ENCODE results near the gene TAX1BP1.

TAX1BP1 gene

DNA sequence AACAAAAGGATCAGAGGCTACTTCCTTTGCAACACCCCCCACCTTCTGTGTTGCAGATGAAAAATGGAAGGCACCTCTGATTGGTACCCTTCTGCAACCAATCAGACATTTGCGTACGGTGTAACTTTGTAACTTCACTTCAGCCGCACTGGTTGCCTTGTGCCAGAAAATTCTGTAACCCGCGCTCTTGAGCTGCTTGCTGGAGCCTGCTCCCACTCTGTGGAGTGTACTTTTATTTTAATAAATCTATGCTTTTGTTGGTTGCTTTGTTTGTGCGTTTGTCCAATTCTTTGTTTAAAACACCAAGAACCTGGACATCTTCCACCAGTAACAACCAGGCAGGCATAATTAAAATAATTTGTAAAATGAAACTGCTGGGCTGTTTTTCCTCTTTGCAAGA lies 31.5 kb upstream of the TAX1BP1 start:
- no peak overlapping the region for H3K4me3 ChIP-seq
- no peak for DNase-seq
- no peaks in the 10 kb centered on the region for H3K9me3 ChIP-seq
- no peaks in the 10 kb centered on the region for H3K36me3 ChIP-seq
- TF ChIP-seq, protein P1, sequence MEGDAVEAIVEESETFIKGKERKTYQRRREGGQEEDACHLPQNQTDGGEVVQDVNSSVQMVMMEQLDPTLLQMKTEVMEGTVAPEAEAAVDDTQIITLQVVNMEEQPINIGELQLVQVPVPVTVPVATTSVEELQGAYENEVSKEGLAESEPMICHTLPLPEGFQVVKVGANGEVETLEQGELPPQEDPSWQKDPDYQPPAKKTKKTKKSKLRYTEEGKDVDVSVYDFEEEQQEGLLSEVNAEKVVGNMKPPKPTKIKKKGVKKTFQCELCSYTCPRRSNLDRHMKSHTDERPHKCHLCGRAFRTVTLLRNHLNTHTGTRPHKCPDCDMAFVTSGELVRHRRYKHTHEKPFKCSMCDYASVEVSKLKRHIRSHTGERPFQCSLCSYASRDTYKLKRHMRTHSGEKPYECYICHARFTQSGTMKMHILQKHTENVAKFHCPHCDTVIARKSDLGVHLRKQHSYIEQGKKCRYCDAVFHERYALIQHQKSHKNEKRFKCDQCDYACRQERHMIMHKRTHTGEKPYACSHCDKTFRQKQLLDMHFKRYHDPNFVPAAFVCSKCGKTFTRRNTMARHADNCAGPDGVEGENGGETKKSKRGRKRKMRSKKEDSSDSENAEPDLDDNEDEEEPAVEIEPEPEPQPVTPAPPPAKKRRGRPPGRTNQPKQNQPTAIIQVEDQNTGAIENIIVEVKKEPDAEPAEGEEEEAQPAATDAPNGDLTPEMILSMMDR (IDR thresholded peaks at IDR 0.05), result no peak
- no peak overlapping the region for H3K27ac ChIP-seq
- intact Hi-C loops (cut with DNase I; ENCODE audit: low total_unique reads), result no loop called here
- H3K27me3 ChIP-seq, result no peaks in the 10 kb centered on the region
- H3K4me1 ChIP-seq, result peaks cover 0 to 10% (median 8%) of the 10 kb centered on the region in 4 donors

DNA sequence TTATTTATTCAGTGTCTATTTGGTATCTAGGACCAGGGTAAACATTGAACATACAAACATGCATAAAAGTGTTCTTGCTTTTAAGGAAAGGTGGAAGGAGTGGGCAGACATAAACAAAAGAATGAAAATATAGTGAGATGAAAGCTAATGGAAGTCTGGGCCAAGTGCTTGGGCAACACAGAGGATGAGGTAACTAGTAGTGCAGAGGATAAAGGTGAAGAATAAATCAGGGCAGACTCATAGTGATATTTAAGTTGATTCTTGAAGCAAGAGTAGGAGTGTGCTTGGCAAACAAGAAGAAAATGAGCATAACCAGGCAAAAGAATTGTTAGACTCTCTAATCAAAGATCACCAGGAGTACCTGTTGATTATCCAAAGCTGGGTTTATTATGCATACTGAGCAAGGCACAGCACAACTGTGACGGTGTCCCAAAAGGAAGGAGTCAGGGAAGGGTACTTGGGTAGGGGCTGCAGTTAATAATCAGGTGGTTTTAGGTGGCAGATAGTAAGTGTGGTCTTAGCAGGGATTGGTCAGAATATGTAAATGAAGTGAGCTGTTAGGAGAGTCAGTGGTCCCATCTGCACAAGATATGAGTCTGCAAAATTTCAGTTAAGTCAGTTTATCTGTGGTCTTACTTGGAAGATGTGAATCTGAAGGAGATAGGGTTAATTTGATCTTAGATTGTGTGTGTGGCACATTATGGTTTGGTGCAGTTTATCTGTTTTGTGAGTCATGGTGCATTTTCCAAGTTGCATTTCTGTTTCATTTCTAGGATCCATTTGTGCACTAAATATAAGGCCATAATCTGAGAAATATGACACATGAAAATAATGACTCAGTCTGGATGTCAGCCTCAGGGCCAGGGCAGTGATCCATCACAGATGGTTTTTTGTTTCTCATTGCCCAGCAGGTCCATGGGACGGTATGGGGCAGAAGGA lies 30.6 kb upstream of the TAX1BP1 start:
- Histone ChIP-seq H3K36me3 (no peaks in the 10 kb centered on the region), H3K4me1 (peaks cover 0 to 10% (median 8%) of the 10 kb centered on the region in 4 donors), H3K9me3 (no peaks in the 10 kb centered on the region), H3K27me3 (no peaks in the 10 kb centered on the region), H3K4me3 (no peak overlapping the region), H3K27ac (no peak overlapping the region)
- DNase-seq, result no peak
- TF ChIP-seq, protein P1 (IDR thresholded peaks at IDR 0.05), result no peak
- intact Hi-C loops (cut with DNase I; ENCODE audit: low total_unique reads), result no loop called here

DNA sequence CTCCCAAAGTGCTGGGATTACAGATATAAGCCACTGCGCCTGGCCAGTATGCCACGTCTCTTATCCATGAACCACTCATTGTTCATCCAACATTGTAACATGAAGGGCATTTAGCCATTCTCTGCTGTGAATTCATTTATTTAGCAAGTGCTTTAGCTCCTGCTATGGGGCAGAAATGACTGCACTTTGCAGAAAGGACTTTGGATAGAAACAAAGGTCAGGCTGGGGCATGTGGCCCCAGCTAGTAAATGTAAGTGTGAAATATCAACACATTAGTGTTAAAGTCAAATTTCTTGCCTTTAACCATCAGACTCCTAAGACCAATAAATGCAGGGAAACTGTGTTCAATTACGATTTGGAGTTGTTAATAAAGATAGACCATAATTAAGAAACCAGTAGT lies 27.7 kb upstream of the TAX1BP1 start:
- Histone ChIP-seq H3K27me3 (no peaks in the 10 kb centered on the region), H3K27ac (no peak overlapping the region), H3K36me3 (no peaks in the 10 kb centered on the region), H3K4me1 (peaks cover 0 to 10% (median 8%) of the 10 kb centered on the region in 4 donors), H3K9me3 (no peaks in the 10 kb centered on the region), H3K4me3 (no peak overlapping the region)
- TF ChIP-seq, protein P1 (IDR thresholded peaks at IDR 0.05), result no peak
- intact Hi-C loops (cut with DNase I; ENCODE audit: low total_unique reads), result no loop called here
- no peak for DNase-seq

DNA sequence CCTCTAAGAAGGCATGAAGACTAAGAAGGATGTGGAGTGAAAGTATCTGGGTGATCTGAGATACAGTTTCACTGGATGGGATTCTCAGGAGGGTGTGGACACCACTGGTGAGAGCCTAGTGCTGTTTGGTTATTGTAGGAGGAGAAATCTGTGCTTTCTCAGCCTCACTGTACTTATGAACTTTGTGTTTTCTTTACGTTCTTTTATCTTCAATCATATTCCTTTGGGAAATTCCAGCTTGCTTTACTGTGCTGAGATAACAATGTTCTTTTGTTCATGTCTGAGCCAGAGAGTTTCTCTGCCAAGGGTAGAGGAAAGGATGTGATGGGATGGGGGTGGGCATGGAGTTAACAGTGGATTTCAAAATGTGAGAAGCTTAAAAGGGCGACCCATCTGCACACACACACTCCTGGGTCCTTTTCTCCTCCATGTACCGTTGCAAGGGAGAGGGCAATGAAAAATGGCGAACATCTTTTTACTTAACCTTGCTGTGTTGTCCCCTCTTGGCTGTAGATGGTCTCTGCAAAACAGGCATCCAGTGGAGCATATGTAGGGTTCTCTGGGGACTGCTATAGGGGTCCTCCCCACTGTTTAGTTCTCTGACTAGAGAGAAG lies 25.0 kb upstream of the TAX1BP1 start:
- Histone ChIP-seq H3K27ac (no peak overlapping the region), H3K4me3 (no peak overlapping the region)
- intact Hi-C loops (cut with DNase I; ENCODE audit: low total_unique reads), result no loop called here

DNA sequence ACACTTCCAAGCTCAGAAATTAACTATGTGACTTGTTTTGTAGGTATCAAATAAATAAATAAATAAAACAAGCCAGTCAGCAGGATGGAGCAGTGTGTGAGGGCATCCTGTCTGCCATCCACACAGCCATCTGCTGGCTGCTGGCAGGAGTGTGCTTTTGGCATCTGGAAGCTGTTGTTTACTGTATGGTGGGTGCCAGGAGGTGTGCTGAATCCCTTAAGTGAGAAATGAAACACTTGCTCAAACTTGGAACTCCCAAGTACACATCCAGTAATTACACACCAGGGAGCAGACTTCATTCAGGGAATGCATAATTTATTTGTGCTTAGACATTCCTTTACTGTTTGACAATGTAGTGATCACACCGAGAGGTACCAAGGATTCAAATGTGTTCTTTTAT lies 16.9 kb upstream of the TAX1BP1 start:
- no peak overlapping the region for H3K4me3 ChIP-seq
- no peak overlapping the region for H3K27ac ChIP-seq
- H3K9me3 ChIP-seq, result no peaks in the 10 kb centered on the region
- H3K27me3 ChIP-seq, result no peaks in the 10 kb centered on the region
- no peaks in the 10 kb centered on the region for H3K36me3 ChIP-seq
- DNase-seq, result no peak
- no peaks in the 10 kb centered on the region for H3K4me1 ChIP-seq
- TF ChIP-seq, protein P1 (IDR thresholded peaks at IDR 0.05), result no peak
- intact Hi-C loops (cut with DNase I; ENCODE audit: low total_unique reads), result no loop called here

More for the DNA sequence above, 25.0 kb upstream of the TAX1BP1 start:
- Histone ChIP-seq H3K27me3 (no peaks in the 10 kb centered on the region), H3K9me3 (no peaks in the 10 kb centered on the region), H3K36me3 (no peaks in the 10 kb centered on the region), H3K4me1 (no peaks in the 10 kb centered on the region)
- DNase-seq, result no peak
- TF ChIP-seq, protein P1 (IDR thresholded peaks at IDR 0.05), result no peak
